ENCODE measurements around the gene DEDD.

DEDD gene

GRCh38 chr1:161140755-161141400 lies 8.4 kb upstream of the DEDD start:
- in situ Hi-C loops (cut with MboI; ENCODE audit: low pct_unique_long_range_greater_than_20kb, low sequenced_read_pairs, unreplicated experiment), result no loop called here
- TF ChIP-seq CTCF (IDR thresholded peaks at IDR 0.05; ENCODE audit: extremely low read depth, insufficient read depth, missing control alignments), result no peak
- DNase-seq (ENCODE audit: low spot score), result no peak

DNA sequence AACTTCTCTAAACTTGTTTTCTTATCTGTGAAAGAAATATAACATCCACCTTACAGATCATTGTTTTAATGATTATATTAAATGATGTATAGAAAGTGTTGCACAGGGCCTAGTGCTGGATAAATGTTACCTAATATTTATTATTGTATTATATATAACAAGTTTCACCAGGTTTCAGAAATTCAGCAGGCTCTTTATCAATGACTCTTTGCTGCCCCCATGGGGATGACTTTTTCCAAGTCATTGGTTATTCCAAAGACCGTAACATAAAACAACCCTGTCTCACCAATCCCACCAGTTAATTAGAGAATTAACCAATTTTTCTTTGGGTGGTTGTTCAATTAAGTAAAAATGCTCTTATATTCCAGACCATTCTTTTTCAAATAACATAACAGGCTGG lies 7.3 kb upstream of the DEDD start:
- peak; percentile 54 for DNase-seq (ENCODE audit: low spot score)
- in situ Hi-C loops (cut with MboI; ENCODE audit: low pct_unique_long_range_greater_than_20kb, low sequenced_read_pairs, unreplicated experiment), result no loop called here
- TF ChIP-seq CTCF (IDR thresholded peaks at IDR 0.05; ENCODE audit: extremely low read depth, insufficient read depth, missing control alignments), result peak; percentile 34

- DNase-seq (ENCODE audit: low spot score), result no peak
- TF ChIP-seq CTCF (IDR thresholded peaks at IDR 0.05; ENCODE audit: extremely low read depth, insufficient read depth, missing control alignments), result no peak
- in situ Hi-C loops (cut with MboI; ENCODE audit: low pct_unique_long_range_greater_than_20kb, low sequenced_read_pairs, unreplicated experiment), result no loop called here
Measured at GRCh38 chr1:161138431-161138830, 6.0 kb upstream of the DEDD start.

DNA sequence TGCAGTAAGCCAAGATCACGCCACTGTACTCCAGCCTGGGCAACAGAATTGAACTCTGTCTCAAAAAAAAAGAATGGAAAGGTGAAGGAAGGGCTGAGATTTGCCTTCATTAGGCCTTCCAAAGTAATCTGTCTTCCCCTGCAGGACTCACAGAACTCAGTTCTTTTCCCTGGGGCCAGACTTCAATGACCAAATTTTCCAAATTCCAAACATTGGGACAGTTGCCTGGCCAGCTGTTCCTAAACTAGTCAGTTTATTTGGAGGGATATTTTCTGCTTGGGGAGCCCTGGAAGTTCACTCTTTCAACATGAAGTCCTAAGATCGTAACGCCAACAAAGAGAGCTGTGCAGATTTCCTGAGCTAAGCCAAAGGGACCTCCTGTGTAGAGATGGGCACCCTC lies 5.4 kb upstream of the DEDD start:
- in situ Hi-C loops (cut with MboI; ENCODE audit: low pct_unique_long_range_greater_than_20kb, low sequenced_read_pairs, unreplicated experiment), result no loop called here
- no peak for TF ChIP-seq CTCF (IDR thresholded peaks at IDR 0.05; ENCODE audit: extremely low read depth, insufficient read depth, missing control alignments)
- DNase-seq (ENCODE audit: low spot score), result no peak

- no peak for TF ChIP-seq CTCF (IDR thresholded peaks at IDR 0.05; ENCODE audit: extremely low read depth, insufficient read depth, missing control alignments)
- DNase-seq (ENCODE audit: low spot score), result no peak
- in situ Hi-C loops (cut with MboI; ENCODE audit: low pct_unique_long_range_greater_than_20kb, low sequenced_read_pairs, unreplicated experiment), result no loop called here
Measured at GRCh38 chr1:161133220-161133740, 813 bp upstream of the DEDD start.

DNA sequence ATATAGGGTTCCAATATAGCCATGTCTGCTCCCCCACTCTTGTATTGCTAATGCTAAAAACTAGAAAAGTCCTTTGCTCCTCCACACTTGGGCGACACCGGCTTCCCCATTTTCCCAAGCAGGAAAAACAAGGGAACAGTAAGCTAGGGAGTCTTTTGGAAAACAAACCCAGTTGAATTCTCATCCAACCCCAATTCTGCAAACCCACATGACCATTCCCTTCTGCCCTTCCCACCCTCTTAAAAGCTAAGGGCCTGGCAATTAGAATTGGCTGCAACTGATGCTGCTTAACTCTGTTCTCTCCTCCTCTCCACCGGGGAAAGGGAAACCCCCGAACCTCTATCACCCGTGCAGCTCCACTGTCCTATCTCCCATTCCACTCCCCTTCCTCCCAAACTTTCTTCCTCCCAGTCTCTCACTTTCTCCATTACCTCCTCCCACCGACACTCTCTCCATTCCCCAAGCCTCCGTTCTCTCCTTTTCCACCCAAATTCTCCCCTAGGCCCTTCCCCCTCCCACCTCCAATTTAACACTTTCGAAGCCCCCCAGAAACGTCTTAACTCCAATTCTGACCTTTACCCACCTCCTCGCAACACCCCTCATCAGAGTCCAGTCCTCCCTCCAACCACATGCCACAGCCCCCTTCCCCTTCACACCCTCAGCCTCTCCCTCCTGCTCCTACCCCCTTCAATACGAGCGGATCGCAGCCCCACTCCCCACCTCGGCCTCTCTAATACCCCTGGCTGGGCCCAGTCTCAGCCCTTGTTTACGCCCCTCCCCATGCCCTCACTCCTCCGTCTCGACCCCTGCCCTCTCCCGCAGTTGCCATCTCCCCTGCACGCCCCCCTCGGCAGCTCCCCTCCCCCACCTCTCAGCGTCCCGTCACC lies 701 bp downstream of the DEDD start:
- in situ Hi-C loops (cut with MboI; ENCODE audit: low pct_unique_long_range_greater_than_20kb, low sequenced_read_pairs, unreplicated experiment), result no loop called here
- DNase-seq (ENCODE audit: low spot score), result no peak
- no peak for TF ChIP-seq CTCF (IDR thresholded peaks at IDR 0.05; ENCODE audit: extremely low read depth, insufficient read depth, missing control alignments)
